WTC11 (cell line): Measurements from ENCODE around the gene RNF17.
"Not testable (repeated sequence)": the region's sequence is repeated elsewhere in the genome, so short reads cannot be mapped to it uniquely, and the experiment has no call there.

Source experiments
- NR1H2 ChIP-seq: sonication (generic); formaldehyde crosslinking; IDR thresholded peaks from 2 replicates; pipeline ENCODE4 v1.9.0; 2021; ENCODE audit warnings: mild to moderate bottlenecking, moderate library complexity, missing genetic modification reagents
- SP1 ChIP-seq: sonication (generic); formaldehyde crosslinking; conservative IDR thresholded peaks from 2 replicates; pipeline ENCODE4 v1.8.1; 2022; ENCODE audit warnings: missing genetic modification reagents
- TCF7 ChIP-seq: sonication (generic); formaldehyde crosslinking; IDR thresholded peaks from 2 replicates; pipeline ENCODE4 v1.8.0; 2022; ENCODE audit warnings: mild to moderate bottlenecking, low read depth, missing genetic modification reagents, moderate library complexity
- TEAD1 ChIP-seq: sonication (generic); formaldehyde crosslinking; IDR thresholded peaks from 2 replicates; pipeline ENCODE4 v1.8.0; 2022; ENCODE audit warnings: mild to moderate bottlenecking, missing genetic modification reagents
- TF ChIP-seq, protein P1 (sequence below): sonication (generic); formaldehyde crosslinking; IDR thresholded peaks from 2 replicates; pipeline ENCODE4 v1.8.1; 2023; ENCODE audit warnings: mild to moderate bottlenecking, missing genetic modification reagents, moderate library complexity
- TF ChIP-seq, protein P2 (sequence below): fragments of 200-600 bp; IDR thresholded peaks from 2 replicates; pipeline ENCODE4 v1.8.0; 2022; ENCODE audit warnings: antibody characterized with exemption
- TF ChIP-seq, protein P3 (sequence below): sonication (generic); formaldehyde crosslinking; IDR thresholded peaks from 2 replicates; pipeline ENCODE4 v1.8.0; 2022; ENCODE audit warnings: mild to moderate bottlenecking, missing genetic modification reagents
- TF ChIP-seq, protein P4 (sequence below): sonication (generic); formaldehyde crosslinking; conservative IDR thresholded peaks from 2 replicates; pipeline ENCODE4 v1.8.1; 2022; ENCODE audit warnings: mild to moderate bottlenecking, missing genetic modification reagents
- TF ChIP-seq, protein P5 (sequence below): sonication (generic); formaldehyde crosslinking; IDR thresholded peaks from 2 replicates; pipeline ENCODE4 v1.8.1; 2023; ENCODE audit warnings: mild to moderate bottlenecking, missing genetic modification reagents

DNA sequence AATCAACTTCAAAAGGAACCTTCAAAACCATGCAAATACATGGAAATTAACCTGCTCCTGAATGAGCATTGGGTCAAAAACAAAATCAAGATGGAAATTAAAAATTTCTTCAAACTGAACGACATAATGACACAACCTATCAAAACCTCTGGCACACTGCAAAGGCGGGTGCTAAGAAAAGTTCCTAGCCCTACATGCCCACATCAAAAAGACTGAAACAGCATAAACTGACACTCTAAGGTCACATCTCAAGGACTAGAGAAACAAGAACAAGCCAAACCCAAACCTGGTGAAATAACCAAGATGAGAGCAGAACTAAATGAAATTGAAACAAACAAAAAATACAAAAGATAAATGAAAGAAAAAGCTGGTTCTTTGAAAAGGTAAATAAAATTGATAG, 73.6 kb downstream of the RNF17 start:
- TF ChIP-seq, protein P1, sequence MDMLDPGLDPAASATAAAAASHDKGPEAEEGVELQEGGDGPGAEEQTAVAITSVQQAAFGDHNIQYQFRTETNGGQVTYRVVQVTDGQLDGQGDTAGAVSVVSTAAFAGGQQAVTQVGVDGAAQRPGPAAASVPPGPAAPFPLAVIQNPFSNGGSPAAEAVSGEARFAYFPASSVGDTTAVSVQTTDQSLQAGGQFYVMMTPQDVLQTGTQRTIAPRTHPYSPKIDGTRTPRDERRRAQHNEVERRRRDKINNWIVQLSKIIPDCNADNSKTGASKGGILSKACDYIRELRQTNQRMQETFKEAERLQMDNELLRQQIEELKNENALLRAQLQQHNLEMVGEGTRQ (CRISPR knock-in tag), result not testable (repeated sequence)
- TF ChIP-seq, protein P2, sequence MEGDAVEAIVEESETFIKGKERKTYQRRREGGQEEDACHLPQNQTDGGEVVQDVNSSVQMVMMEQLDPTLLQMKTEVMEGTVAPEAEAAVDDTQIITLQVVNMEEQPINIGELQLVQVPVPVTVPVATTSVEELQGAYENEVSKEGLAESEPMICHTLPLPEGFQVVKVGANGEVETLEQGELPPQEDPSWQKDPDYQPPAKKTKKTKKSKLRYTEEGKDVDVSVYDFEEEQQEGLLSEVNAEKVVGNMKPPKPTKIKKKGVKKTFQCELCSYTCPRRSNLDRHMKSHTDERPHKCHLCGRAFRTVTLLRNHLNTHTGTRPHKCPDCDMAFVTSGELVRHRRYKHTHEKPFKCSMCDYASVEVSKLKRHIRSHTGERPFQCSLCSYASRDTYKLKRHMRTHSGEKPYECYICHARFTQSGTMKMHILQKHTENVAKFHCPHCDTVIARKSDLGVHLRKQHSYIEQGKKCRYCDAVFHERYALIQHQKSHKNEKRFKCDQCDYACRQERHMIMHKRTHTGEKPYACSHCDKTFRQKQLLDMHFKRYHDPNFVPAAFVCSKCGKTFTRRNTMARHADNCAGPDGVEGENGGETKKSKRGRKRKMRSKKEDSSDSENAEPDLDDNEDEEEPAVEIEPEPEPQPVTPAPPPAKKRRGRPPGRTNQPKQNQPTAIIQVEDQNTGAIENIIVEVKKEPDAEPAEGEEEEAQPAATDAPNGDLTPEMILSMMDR, result not testable (repeated sequence)
- TF ChIP-seq, protein P3, sequence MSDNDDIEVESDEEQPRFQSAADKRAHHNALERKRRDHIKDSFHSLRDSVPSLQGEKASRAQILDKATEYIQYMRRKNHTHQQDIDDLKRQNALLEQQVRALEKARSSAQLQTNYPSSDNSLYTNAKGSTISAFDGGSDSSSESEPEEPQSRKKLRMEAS, result not testable (repeated sequence)
- TF ChIP-seq SP1; TCF7 (CRISPR knock-in tag); TEAD1; NR1H2 (CRISPR knock-in tag): not testable (repeated sequence)
- TF ChIP-seq, protein P4, sequence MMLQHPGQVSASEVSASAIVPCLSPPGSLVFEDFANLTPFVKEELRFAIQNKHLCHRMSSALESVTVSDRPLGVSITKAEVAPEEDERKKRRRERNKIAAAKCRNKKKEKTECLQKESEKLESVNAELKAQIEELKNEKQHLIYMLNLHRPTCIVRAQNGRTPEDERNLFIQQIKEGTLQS (CRISPR knock-in tag), result not testable (repeated sequence)
- TF ChIP-seq, protein P5, sequence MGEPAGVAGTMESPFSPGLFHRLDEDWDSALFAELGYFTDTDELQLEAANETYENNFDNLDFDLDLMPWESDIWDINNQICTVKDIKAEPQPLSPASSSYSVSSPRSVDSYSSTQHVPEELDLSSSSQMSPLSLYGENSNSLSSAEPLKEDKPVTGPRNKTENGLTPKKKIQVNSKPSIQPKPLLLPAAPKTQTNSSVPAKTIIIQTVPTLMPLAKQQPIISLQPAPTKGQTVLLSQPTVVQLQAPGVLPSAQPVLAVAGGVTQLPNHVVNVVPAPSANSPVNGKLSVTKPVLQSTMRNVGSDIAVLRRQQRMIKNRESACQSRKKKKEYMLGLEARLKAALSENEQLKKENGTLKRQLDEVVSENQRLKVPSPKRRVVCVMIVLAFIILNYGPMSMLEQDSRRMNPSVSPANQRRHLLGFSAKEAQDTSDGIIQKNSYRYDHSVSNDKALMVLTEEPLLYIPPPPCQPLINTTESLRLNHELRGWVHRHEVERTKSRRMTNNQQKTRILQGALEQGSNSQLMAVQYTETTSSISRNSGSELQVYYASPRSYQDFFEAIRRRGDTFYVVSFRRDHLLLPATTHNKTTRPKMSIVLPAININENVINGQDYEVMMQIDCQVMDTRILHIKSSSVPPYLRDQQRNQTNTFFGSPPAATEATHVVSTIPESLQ, result not testable (repeated sequence)
